B cell (primary cell): ENCODE measurements around the gene TMEM163.
"Not testable (repeated sequence)": the region's sequence is repeated elsewhere in the genome, so short reads cannot be mapped to it uniquely, and the experiment has no call there.

ENCODE experiments used
- CTCF ChIP-seq: fragments of 200-600 bp; IDR thresholded peaks from one replicate; pipeline ENCODE4 v1.8.0; 2022; ENCODE audit warnings: antibody characterized with exemption, mild to moderate bottlenecking
- EZH2 ChIP-seq: IDR thresholded peaks from 2 replicates; pipeline ENCODE4 v1.6.1; 2012; ENCODE audit warnings: borderline replicate concordance, low read depth, mild to moderate bottlenecking, moderate library complexity, low read length; ENCODE audit not compliant: insufficient read depth, poor library complexity, severe bottlenecking

GRCh38 chr2:134507159-134507558, 211.6 kb downstream of the TMEM163 start:
- TF ChIP-seq CTCF, EZH2: not testable (repeated sequence)
